Measurements from ENCODE around the gene CD7. TPM values are rescaled to one million over a fixed set of nuclear protein-coding genes. Genes with fewer than 3 reads are reported as not detected.

Gene CD7
- total and polyA plus RNA-seq, 2 donors (not counting 3 experiments of a cell fraction or from before 2014, with no cell fraction given) = not detected

DNA sequence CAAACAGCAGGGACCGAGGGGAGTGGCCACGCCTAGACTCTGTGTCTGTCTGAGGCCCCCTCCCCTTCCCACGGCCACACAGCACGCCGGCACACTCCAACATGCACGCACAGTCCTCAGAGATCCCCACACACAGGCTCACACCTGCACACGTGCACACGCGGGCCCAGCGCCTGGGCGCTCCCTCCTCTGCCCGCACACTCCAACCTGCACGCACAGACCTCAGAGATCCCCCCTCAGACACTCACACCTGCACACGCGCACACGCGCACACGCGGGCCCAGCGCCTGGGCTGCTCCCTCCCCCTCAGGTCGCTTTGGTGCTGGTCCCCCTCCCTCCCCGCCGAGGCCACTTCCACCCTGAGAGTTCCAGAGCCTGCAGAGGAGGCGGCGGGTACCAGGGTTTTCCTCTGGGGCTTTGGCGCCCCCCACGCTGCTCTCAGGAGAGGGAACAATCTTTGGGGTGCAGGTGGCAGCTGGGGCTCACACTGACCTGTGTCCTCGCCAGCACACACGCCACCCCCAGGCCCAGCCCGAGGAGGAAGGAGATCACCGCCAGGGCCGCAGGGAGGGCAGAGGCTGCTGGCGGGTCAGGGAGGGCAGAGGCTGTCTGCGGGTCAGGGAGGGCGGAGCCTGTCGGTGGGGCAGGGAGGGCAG lies 1.6 kb downstream of the CD7 start:
- no peaks in the 10 kb centered on the region for H3K4me1 ChIP-seq (ENCODE audit: control insufficient read depth, extremely low read depth, insufficient read depth, low read length)
- POLR2A ChIA-PET = no interaction called here

More for the DNA sequence above, 1.6 kb downstream of the CD7 start:
- H2AFZ ChIP-seq (ENCODE audit: low read depth, low read length) = no peak overlapping the region
- H4K20me1 ChIP-seq (replicated peaks; ENCODE audit: control insufficient read depth, extremely low read depth, insufficient read depth, low read length) = no peaks in the 10 kb centered on the region
- no peak overlapping the region for H3K27ac ChIP-seq (ENCODE audit: insufficient read depth, low read depth, low read length)
- no peak for TF ChIP-seq GATA2 (IDR thresholded peaks at IDR 0.05; ENCODE audit: insufficient read depth, insufficient read length, low read depth, low read length)
- no peak for TF ChIP-seq EZH2 (IDR thresholded peaks at IDR 0.05; ENCODE audit: borderline replicate concordance, low read depth, low read length, severe bottlenecking)
- TF ChIP-seq MYC (IDR thresholded peaks at IDR 0.05; ENCODE audit: low read depth, low read length) = no peak
- TF ChIP-seq, protein P1, sequence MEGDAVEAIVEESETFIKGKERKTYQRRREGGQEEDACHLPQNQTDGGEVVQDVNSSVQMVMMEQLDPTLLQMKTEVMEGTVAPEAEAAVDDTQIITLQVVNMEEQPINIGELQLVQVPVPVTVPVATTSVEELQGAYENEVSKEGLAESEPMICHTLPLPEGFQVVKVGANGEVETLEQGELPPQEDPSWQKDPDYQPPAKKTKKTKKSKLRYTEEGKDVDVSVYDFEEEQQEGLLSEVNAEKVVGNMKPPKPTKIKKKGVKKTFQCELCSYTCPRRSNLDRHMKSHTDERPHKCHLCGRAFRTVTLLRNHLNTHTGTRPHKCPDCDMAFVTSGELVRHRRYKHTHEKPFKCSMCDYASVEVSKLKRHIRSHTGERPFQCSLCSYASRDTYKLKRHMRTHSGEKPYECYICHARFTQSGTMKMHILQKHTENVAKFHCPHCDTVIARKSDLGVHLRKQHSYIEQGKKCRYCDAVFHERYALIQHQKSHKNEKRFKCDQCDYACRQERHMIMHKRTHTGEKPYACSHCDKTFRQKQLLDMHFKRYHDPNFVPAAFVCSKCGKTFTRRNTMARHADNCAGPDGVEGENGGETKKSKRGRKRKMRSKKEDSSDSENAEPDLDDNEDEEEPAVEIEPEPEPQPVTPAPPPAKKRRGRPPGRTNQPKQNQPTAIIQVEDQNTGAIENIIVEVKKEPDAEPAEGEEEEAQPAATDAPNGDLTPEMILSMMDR (IDR thresholded peaks at IDR 0.05; ENCODE audit: extremely low read depth in 1 of 2, insufficient read depth in 1 of 2, low read depth in 1 of 2, low read length in 2 of 2) = no peak
- no peak for TF ChIP-seq JUN (IDR thresholded peaks at IDR 0.05; ENCODE audit: borderline replicate concordance, insufficient read depth, insufficient read length, low read depth)
- TF ChIP-seq FOS (IDR thresholded peaks at IDR 0.05; ENCODE audit: borderline replicate concordance, insufficient read depth, low read length) = no peak
- TF ChIP-seq POLR2A (IDR thresholded peaks at IDR 0.05; ENCODE audit: low read depth, low read length) = no peak
- TF ChIP-seq POLR2AphosphoS5 (IDR thresholded peaks at IDR 0.05; ENCODE audit: insufficient read depth, low read depth, low read length) = no peak
- TF ChIP-seq MAX (IDR thresholded peaks at IDR 0.05; ENCODE audit: insufficient read depth, insufficient read length) = no peak
- no peaks in the 10 kb centered on the region for H3K36me3 ChIP-seq (ENCODE audit: control insufficient read depth in 2 of 2, extremely low read depth in 1 of 2, insufficient read depth in 2 of 2, low read length in 2 of 2)
- H3K27me3 ChIP-seq (ENCODE audit: control insufficient read depth in 2 of 2, insufficient read depth in 2 of 2, low read length in 2 of 2) = peaks cover 0 to 3% of the 10 kb centered on the region in 2 experiments
- CTCF ChIA-PET = no interaction called here
- dilution Hi-C loops (cut with MboI; ENCODE audit: extremely low pct_ligation_motif_present, low sequenced_read_pairs) (no loop called here), intact Hi-C loops (cut with micrococcal nuclease) (no loop called here)
- H3K4me3 ChIP-seq (replicated peaks in 1 of 3; ENCODE audit: insufficient read depth in 1 of 3, low read depth in 1 of 3, low read length in 3 of 3) = no peak overlapping the region
- no peak for DNase-seq (ENCODE audit: low read depth, low spot score)
- no peak overlapping the region for H3K4me2 ChIP-seq (ENCODE audit: insufficient read depth, low read length)
- FAIRE-seq = no peak
- BruUV-seq (replicated peaks) = no TSS peak
- H3K9ac ChIP-seq (replicated peaks; ENCODE audit: extremely low read depth, insufficient read depth, low read length) = no peak overlapping the region
- no peaks in the 10 kb centered on the region for H3K79me2 ChIP-seq (ENCODE audit: control insufficient read depth, insufficient read depth, low read length)
- H3K9me3 ChIP-seq (replicated peaks; ENCODE audit: control insufficient read depth, insufficient read depth, low read length) = no peaks in the 10 kb centered on the region
- H3K9me1 ChIP-seq (replicated peaks; ENCODE audit: control insufficient read depth, extremely low read depth, insufficient read depth, low read length) = no peaks in the 10 kb centered on the region

Measured in endothelial cell of umbilical vein (primary cell).